Common myeloid progenitor, CD34-positive (primary cell): Measurements from ENCODE around the gene HRH3.
A peak's percentile ranks its signal among the peaks of the same experiment; 100 is the strongest.

Source experiments
- CTCF ChIA-PET: fragments of 350-600 bp; sonication (Branson Sonifier 250); formaldehyde crosslinking; loops from one replicate; lab custom pipeline; 2021; ENCODE audit warnings: antibody characterized with exemption; lab: Charles Lee
- POLR2A ChIA-PET: fragments of 350-600 bp; sonication (Branson Sonifier 250); formaldehyde crosslinking; loops from one replicate; lab custom pipeline; 2021; ENCODE audit warnings: antibody characterized with exemption; lab: Charles Lee
- DNase-seq, 3 donors: peaks; one replicate each; pipeline versions ENCODE4 v3.0.0 to v3.0.0-alpha.2; 2013
- H3K27ac ChIP-seq, 2 experiments: 1 replicate in 1 of 2; 2 replicates in 1 of 2; pipeline ENCODE4 v1.7.0; 2013; ENCODE audit warnings: inconsistent platforms in 2 of 2, low read length in 2 of 2, mild to moderate bottlenecking in 2 of 2, low read depth in 1 of 2, moderate library complexity in 1 of 2; ENCODE audit not compliant: severe bottlenecking in 2 of 2, insufficient read depth in 1 of 2, poor library complexity in 1 of 2
- H3K27me3 ChIP-seq, 5 experiments: replicated peaks in 2 of 5; 1 replicate in 3 of 5; 2 replicates in 2 of 5; pipeline versions ENCODE4 v1.6.1 to v1.7.0; 2013; ENCODE audit warnings: low read length in 4 of 5, mild to moderate bottlenecking in 2 of 5, moderate library complexity in 2 of 5, inconsistent platforms in 1 of 5; ENCODE audit not compliant: insufficient read depth in 5 of 5, control insufficient read depth in 4 of 5
- H3K36me3 ChIP-seq, 4 experiments: 1 replicate in 2 of 4; 2 replicates in 2 of 4; pipeline versions ENCODE4 v1.6.1 to v1.7.0; 2013; ENCODE audit warnings: low read length in 3 of 4, control low read depth in 1 of 4, mild to moderate bottlenecking in 1 of 4; ENCODE audit not compliant: control insufficient read depth in 4 of 4, insufficient read depth in 4 of 4
- H3K4me1 ChIP-seq, 4 experiments: 1 replicate in 3 of 4; 2 replicates in 1 of 4; pipeline versions ENCODE4 v1.6.1 to v1.7.1; 2013; ENCODE audit warnings: low read length in 3 of 4, mild to moderate bottlenecking in 3 of 4, control low read depth in 1 of 4, inconsistent platforms in 1 of 4, moderate library complexity in 1 of 4; ENCODE audit not compliant: control insufficient read depth in 4 of 4, insufficient read depth in 4 of 4; ENCODE audit errors: control extremely low read depth in 1 of 4
- H3K4me3 ChIP-seq, 7 experiments: 1 replicate in 4 of 7; 2 replicates in 3 of 7; pipeline versions ENCODE4 v1.5.1 to v1.7.0; 2013; ENCODE audit warnings: mild to moderate bottlenecking in 7 of 7, low read length in 6 of 7, moderate library complexity in 6 of 7, inconsistent platforms in 2 of 7, low read depth in 2 of 7, control low read depth in 1 of 7; ENCODE audit not compliant: insufficient read depth in 4 of 7, control insufficient read depth in 1 of 7; ENCODE audit errors: extremely low read depth in 1 of 7
- H3K9me3 ChIP-seq, 5 experiments: 1 replicate in 4 of 5; 2 replicates in 1 of 5; pipeline versions ENCODE4 v1.6.1 to v1.7.1; 2013; ENCODE audit warnings: low read length in 4 of 5, mild to moderate bottlenecking in 2 of 5, inconsistent platforms in 1 of 5, low read depth in 1 of 5, moderate library complexity in 1 of 5; ENCODE audit not compliant: control insufficient read depth in 4 of 5, insufficient read depth in 2 of 5; ENCODE audit errors: control extremely low read depth in 1 of 5
- WGBS: methylation state at CpG from one replicate; pipeline ENCODE4 v1.1.5; 2013; ENCODE audit not compliant: insufficient coverage; 5-methylcytosine and 5-hydroxymethylcytosine counted together

The HRH3 gene

GRCh38 chr20:62235777-62236157 is 15.7 kb upstream of the HRH3 start:
- H3K4me3 ChIP-seq = no peak overlapping the region
- H3K4me1 ChIP-seq = peaks cover 0 to 20% (median 16%) of the 10 kb centered on the region in 4 experiments
- peaks cover 0 to 3% (median 0%) of the 10 kb centered on the region in 5 experiments for H3K27me3 ChIP-seq
- 96% methylated on average over 9 of the region's 9 CpGs for WGBS
- H3K27ac ChIP-seq = no peak overlapping the region
- no peak for DNase-seq
- H3K36me3 ChIP-seq = peaks cover 0 to 1% (median 0%) of the 10 kb centered on the region in 4 experiments
- POLR2A ChIA-PET = no interaction called here
- H3K9me3 ChIP-seq = peaks cover 0 to 5% (median 0%) of the 10 kb centered on the region in 5 experiments
- CTCF ChIA-PET = no interaction called here

GRCh38 chr20:62235001-62235776 is 15.1 kb upstream of the HRH3 start:
- Histone ChIP-seq H3K9me3 (peaks cover 0 to 5% (median 0%) of the 10 kb centered on the region in 5 experiments), H3K36me3 (no peaks in the 10 kb centered on the region), H3K4me3 (no peak overlapping the region), H3K27ac (no peak overlapping the region), H3K4me1 (peaks cover 0 to 18% (median 15%) of the 10 kb centered on the region in 4 experiments), H3K27me3 (peaks cover 0 to 3% (median 0%) of the 10 kb centered on the region in 5 experiments)
- WGBS = 86% methylated on average over 13 of the region's 16 CpGs
- DNase-seq = no peak
- POLR2A ChIA-PET = no interaction called here
- CTCF ChIA-PET = no interaction called here

GRCh38 chr20:62234339-62234738 is 14.3 kb upstream of the HRH3 start:
- peaks cover 0 to 3% (median 0%) of the 10 kb centered on the region in 5 experiments for H3K27me3 ChIP-seq
- peaks cover 0 to 5% (median 0%) of the 10 kb centered on the region in 5 experiments for H3K9me3 ChIP-seq
- ChIA-PET CTCF (no interaction called here), POLR2A (no interaction called here)
- H3K4me3 ChIP-seq = no peak overlapping the region
- peaks cover 0 to 11% (median 9%) of the 10 kb centered on the region in 4 experiments for H3K4me1 ChIP-seq
- WGBS = 90% methylated on average over 5 of the region's 5 CpGs
- H3K27ac ChIP-seq = no peak overlapping the region
- DNase-seq = no peak
- no peaks in the 10 kb centered on the region for H3K36me3 ChIP-seq

GRCh38 chr20:62233684-62234083 is 13.6 kb upstream of the HRH3 start:
- Histone ChIP-seq H3K36me3 (no peaks in the 10 kb centered on the region), H3K27me3 (peaks cover 0 to 5% (median 2%) of the 10 kb centered on the region in 5 experiments), H3K27ac (no peak overlapping the region), H3K4me3 (no peak overlapping the region), H3K9me3 (peaks cover 0 to 5% (median 0%) of the 10 kb centered on the region in 5 experiments), H3K4me1 (peaks cover 0 to 6% (median 4%) of the 10 kb centered on the region in 4 experiments)
- POLR2A ChIA-PET = no interaction called here
- DNase-seq = peak in 1 of 3 donors; percentile 41
- WGBS = 96% methylated on average over 4 of the region's 4 CpGs
- CTCF ChIA-PET = no interaction called here

- ChIA-PET POLR2A (no interaction called here), CTCF (no interaction called here)
- Histone ChIP-seq H3K4me3 (no peak overlapping the region), H3K4me1 (peaks cover 0 to 6% (median 4%) of the 10 kb centered on the region in 4 experiments), H3K27me3 (peaks cover 0 to 12% (median 2%) of the 10 kb centered on the region in 5 experiments), H3K36me3 (no peaks in the 10 kb centered on the region), H3K27ac (no peak overlapping the region), H3K9me3 (peaks cover 0 to 5% (median 0%) of the 10 kb centered on the region in 5 experiments)
- no peak for DNase-seq
- 84% methylated on average over 17 of the region's 18 CpGs for WGBS
Measured at GRCh38 chr20:62232770-62233645, 12.9 kb upstream of the HRH3 start.

- POLR2A ChIA-PET = no interaction called here
- Histone ChIP-seq H3K4me1 (no peaks in the 10 kb centered on the region), H3K27me3 (peaks cover 0 to 20% (median 2%) of the 10 kb centered on the region in 5 experiments), H3K4me3 (no peak overlapping the region), H3K9me3 (peaks cover 0 to 5% (median 0%) of the 10 kb centered on the region in 5 experiments), H3K27ac (no peak overlapping the region), H3K36me3 (no peaks in the 10 kb centered on the region)
- CTCF ChIA-PET = no interaction called here
- DNase-seq = no peak
- 95% methylated on average over 7 of the region's 7 CpGs for WGBS
Measured at GRCh38 chr20:62232194-62232593, 12.1 kb upstream of the HRH3 start.
